Mesendoderm (in vitro differentiated cells): Measurements from ENCODE around the gene TTPAL.

ENCODE experiments used
- DNase-seq: peaks from one replicate; pipeline ENCODE4 v3.0.0; 2013
- H2AK5ac ChIP-seq: 2 replicates; pipeline ENCODE4 v1.6.1; 2013; ENCODE audit warnings: low read length, inconsistent platforms
- H2BK120ac ChIP-seq: 2 replicates; pipeline ENCODE4 v1.6.1; 2013; ENCODE audit warnings: low read depth, mild to moderate bottlenecking, low read length, moderate library complexity, mixed read lengths
- H2BK15ac ChIP-seq: replicated peaks from 2 replicates; pipeline ENCODE4 v1.6.1; 2013; ENCODE audit warnings: low read depth, mild to moderate bottlenecking, moderate library complexity
- H2BK5ac ChIP-seq: 2 replicates; pipeline ENCODE4 v1.6.1; 2013; ENCODE audit warnings: low read length, inconsistent platforms
- H3K18ac ChIP-seq: 2 replicates; pipeline ENCODE4 v1.6.1; 2013; ENCODE audit warnings: mild to moderate bottlenecking, low read length, mixed read lengths
- H3K23ac ChIP-seq: one replicate; pipeline ENCODE4 v1.6.1; 2013; ENCODE audit warnings: low read length
- H3K27ac ChIP-seq: 2 replicates; pipeline ENCODE4 v1.5.1; 2013; ENCODE audit warnings: low read depth, mild to moderate bottlenecking, inconsistent platforms, low read length, moderate library complexity
- H3K27me3 ChIP-seq: 2 replicates; pipeline ENCODE4 v1.6.1; 2013; ENCODE audit warnings: low read length, control low read depth, mild to moderate bottlenecking, inconsistent platforms; ENCODE audit not compliant: insufficient read depth, poor library complexity
- H3K36me3 ChIP-seq: 2 replicates; pipeline ENCODE4 v1.6.1; 2013; ENCODE audit warnings: low read length, inconsistent platforms; ENCODE audit not compliant: control insufficient read depth, insufficient read depth
- H3K4ac ChIP-seq: one replicate; pipeline ENCODE4 v1.6.1; 2013; ENCODE audit warnings: low read depth, mild to moderate bottlenecking, low read length, moderate library complexity
- H3K4me1 ChIP-seq: 2 replicates; pipeline ENCODE4 v1.6.1; 2013; ENCODE audit warnings: low read depth, low read length, inconsistent platforms; ENCODE audit not compliant: control insufficient read depth
- H3K4me2 ChIP-seq: 2 replicates; pipeline ENCODE4 v1.6.1; 2013; ENCODE audit warnings: low read length
- H3K4me3 ChIP-seq: 2 replicates; pipeline ENCODE4 v1.5.1; 2013; ENCODE audit warnings: mild to moderate bottlenecking, low read length
- H3K56ac ChIP-seq: one replicate; pipeline ENCODE4 v1.6.1; 2013; ENCODE audit warnings: low read length
- H3K79me1 ChIP-seq: 2 replicates; pipeline ENCODE4 v1.6.1; 2013; ENCODE audit warnings: low read length, inconsistent platforms
- H3K79me2 ChIP-seq: 2 replicates; pipeline ENCODE4 v1.6.1; 2013; ENCODE audit warnings: mild to moderate bottlenecking, low read length; ENCODE audit not compliant: control insufficient read depth, insufficient read depth
- H3K9ac ChIP-seq: 2 replicates; pipeline ENCODE4 v1.6.1; 2013; ENCODE audit warnings: low read length, inconsistent platforms
- H4K5ac ChIP-seq: one replicate; pipeline ENCODE4 v1.6.1; 2013; ENCODE audit warnings: low read length
- H4K8ac ChIP-seq: one replicate; pipeline ENCODE4 v1.6.1; 2013; ENCODE audit warnings: low read depth, mild to moderate bottlenecking, control low read depth, low read length, moderate library complexity
- WGBS: extraction: QIAGEN DNeasy Blood & Tissue Kit; methylation state at CpG from one replicate; pipeline ENCODE4 v1.1.7; 2013; ENCODE audit warnings: low lambda C conversion rate, missing lambda C conversion rate; ENCODE audit not compliant: insufficient coverage; ENCODE audit errors: extremely low coverage; 5-methylcytosine and 5-hydroxymethylcytosine counted together

TTPAL gene

DNA sequence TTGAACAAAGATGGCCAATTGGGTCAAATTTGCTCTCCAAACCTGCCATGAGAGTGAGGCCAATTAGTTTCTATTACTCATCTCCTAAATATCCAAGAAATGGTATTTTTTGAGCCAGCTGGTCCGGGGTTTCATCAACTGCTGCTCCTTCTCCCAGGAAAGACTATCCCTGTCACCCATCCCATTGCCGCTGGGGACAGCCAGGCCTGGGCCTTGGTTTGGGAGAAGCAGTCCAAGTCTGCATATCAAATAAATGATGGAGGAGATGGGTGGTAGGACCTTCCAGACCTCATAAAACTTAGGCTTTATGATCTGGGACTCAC lies 46.7 kb upstream of the TTPAL start:
- no peak overlapping the region for H2AK5ac ChIP-seq
- H3K4me1 ChIP-seq = no peaks in the 10 kb centered on the region
- no peak overlapping the region for H4K8ac ChIP-seq
- no peak overlapping the region for H2BK15ac ChIP-seq
- H2BK120ac ChIP-seq = no peak overlapping the region
- H3K27me3 ChIP-seq = no peaks in the 10 kb centered on the region
- DNase-seq = no peak
- WGBS = no CpG with 5 or more reads among the region's 2 CpGs
- H3K23ac ChIP-seq = no peak overlapping the region
- H3K4me3 ChIP-seq = no peak overlapping the region
- H2BK5ac ChIP-seq = no peak overlapping the region
- H3K56ac ChIP-seq = no peak overlapping the region
- H4K5ac ChIP-seq = no peak overlapping the region
- no peak overlapping the region for H3K4ac ChIP-seq
- no peaks in the 10 kb centered on the region for H3K79me1 ChIP-seq
- no peak overlapping the region for H3K27ac ChIP-seq
- H3K4me2 ChIP-seq = no peak overlapping the region
- no peak overlapping the region for H3K9ac ChIP-seq
- no peaks in the 10 kb centered on the region for H3K79me2 ChIP-seq
- H3K36me3 ChIP-seq = no peaks in the 10 kb centered on the region
- no peak overlapping the region for H3K18ac ChIP-seq

DNA sequence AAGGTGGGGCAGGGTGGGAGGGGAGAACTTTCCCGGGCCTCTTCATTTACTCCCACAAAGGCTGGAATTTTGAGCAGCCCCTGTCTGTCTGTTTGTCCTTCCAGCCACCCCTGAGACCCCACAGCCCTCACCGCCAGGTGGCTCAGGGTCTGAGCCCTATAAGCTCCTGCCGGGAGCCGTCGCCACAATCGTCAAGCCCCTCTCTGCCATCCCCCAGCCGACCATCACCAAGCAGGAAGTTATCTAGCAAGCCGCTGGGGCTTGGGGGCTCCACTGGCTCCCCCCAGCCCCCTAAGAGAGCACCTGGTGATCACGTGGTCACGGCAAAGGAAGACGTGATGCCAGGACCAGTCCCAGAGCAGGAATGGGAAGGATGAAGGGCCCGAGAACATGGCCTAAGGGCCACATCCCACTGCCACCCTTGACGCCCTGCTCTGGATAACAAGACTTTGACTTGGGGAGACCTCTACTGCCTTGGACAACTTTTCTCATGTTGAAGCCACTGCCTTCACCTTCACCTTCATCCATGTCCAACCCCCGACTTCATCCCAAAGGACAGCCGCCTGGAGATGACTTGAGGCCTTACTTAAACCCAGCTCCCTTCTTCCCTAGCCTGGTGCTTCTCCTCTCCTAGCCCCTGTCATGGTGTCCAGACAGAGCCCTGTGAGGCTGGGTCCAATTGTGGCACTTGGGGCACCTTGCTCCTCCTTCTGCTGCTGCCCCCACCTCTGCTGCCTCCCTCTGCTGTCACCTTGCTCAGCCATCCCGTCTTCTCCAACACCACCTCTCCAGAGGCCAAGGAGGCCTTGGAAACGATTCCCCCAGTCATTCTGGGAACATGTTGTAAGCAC lies 46.0 kb upstream of the TTPAL start:
- no peak overlapping the region for H2BK120ac ChIP-seq
- WGBS = no CpG with 5 or more reads among the region's 17 CpGs
- H3K36me3 ChIP-seq = no peaks in the 10 kb centered on the region
- H3K4ac ChIP-seq = no peak overlapping the region
- no peaks in the 10 kb centered on the region for H3K79me2 ChIP-seq
- H4K5ac ChIP-seq = no peak overlapping the region
- H3K23ac ChIP-seq = no peak overlapping the region
- no peak overlapping the region for H2BK5ac ChIP-seq
- no peak overlapping the region for H3K27ac ChIP-seq
- H3K79me1 ChIP-seq = no peaks in the 10 kb centered on the region
- no peaks in the 10 kb centered on the region for H3K27me3 ChIP-seq
- H3K18ac ChIP-seq = no peak overlapping the region
- H3K4me3 ChIP-seq = no peak overlapping the region
- H3K4me1 ChIP-seq = no peaks in the 10 kb centered on the region
- no peak overlapping the region for H2BK15ac ChIP-seq
- no peak for DNase-seq
- H3K4me2 ChIP-seq = no peak overlapping the region
- H3K56ac ChIP-seq = no peak overlapping the region
- no peak overlapping the region for H2AK5ac ChIP-seq
- H3K9ac ChIP-seq = no peak overlapping the region
- H4K8ac ChIP-seq = no peak overlapping the region

DNA sequence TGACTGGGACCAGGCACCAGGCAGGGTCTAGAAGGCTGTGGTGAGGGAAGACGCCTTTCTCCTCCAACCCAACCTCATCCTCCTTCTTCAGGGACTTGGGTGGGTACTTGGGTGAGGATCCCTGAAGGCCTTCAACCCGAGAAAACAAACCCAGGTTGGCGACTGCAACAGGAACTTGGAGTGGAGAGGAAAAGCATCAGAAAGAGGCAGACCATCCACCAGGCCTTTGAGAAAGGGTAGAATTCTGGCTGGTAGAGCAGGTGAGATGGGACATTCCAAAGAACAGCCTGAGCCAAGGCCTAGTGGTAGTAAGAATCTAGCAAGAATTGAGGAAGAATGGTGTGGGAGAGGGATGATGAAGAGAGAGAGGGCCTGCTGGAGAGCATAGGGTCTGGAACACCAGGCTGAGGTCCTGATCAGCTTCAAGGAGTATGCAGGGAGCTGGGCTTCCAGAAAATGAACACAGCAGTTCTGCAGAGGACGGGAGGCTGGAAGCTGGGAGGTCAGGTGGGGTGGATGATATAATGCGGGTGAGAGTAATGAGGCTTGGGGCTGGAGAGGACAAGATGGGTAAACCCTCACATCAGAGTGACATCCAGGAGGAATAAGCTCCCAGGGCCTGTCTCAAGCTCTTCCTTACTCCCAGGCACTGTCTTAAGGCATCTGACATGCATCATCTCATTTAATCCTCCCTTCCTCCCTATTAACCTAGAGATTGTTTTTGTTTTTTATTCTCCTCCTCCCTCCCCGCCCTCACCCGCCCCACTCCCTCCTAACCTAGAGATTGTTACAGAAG lies 45.2 kb upstream of the TTPAL start:
- Histone ChIP-seq H2BK120ac (no peak overlapping the region), H3K27me3 (no peaks in the 10 kb centered on the region), H3K4me1 (no peaks in the 10 kb centered on the region), H2AK5ac (no peak overlapping the region), H3K4me2 (no peak overlapping the region), H3K79me2 (no peaks in the 10 kb centered on the region), H3K23ac (no peak overlapping the region), H4K8ac (no peak overlapping the region), H2BK15ac (no peak overlapping the region), H3K36me3 (no peaks in the 10 kb centered on the region), H3K18ac (no peak overlapping the region), H3K4ac (no peak overlapping the region), H3K27ac (no peak overlapping the region), H2BK5ac (no peak overlapping the region), H4K5ac (no peak overlapping the region), H3K56ac (no peak overlapping the region), H3K9ac (no peak overlapping the region), H3K4me3 (no peak overlapping the region), H3K79me1 (no peaks in the 10 kb centered on the region)
- no peak for DNase-seq
- WGBS = no CpG with 5 or more reads among the region's 7 CpGs

DNA sequence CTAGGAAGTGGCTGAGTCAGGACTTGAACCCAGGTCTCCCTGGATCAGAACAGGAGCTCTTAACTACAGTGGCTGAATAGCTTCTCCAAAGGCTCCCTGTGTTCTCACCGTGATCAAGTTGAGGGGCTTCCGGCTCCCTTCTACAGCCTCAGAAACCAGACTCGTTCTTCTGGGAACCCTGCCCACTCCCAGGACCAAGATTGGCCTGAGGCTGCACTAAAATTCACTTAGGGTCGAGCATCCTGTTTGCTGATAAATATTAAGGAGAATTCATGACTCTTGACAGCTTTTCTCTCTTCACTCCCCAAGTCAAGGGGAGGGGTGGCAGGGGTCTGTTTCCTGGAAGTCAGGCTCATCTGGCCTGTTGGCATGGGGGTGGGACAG lies 44.6 kb upstream of the TTPAL start:
- no peak overlapping the region for H2BK120ac ChIP-seq
- H4K8ac ChIP-seq = no peak overlapping the region
- H3K23ac ChIP-seq = no peak overlapping the region
- no peak overlapping the region for H2BK15ac ChIP-seq
- H3K27me3 ChIP-seq = no peaks in the 10 kb centered on the region
- no peak overlapping the region for H3K18ac ChIP-seq
- no peak overlapping the region for H2AK5ac ChIP-seq
- H3K27ac ChIP-seq = no peak overlapping the region
- H3K36me3 ChIP-seq = no peaks in the 10 kb centered on the region
- DNase-seq = no peak
- no peaks in the 10 kb centered on the region for H3K79me1 ChIP-seq
- no peak overlapping the region for H3K4ac ChIP-seq
- no CpG with 5 or more reads among the region's 4 CpGs for WGBS
- H3K4me3 ChIP-seq = no peak overlapping the region
- no peak overlapping the region for H4K5ac ChIP-seq
- no peak overlapping the region for H2BK5ac ChIP-seq
- H3K9ac ChIP-seq = no peak overlapping the region
- no peak overlapping the region for H3K56ac ChIP-seq
- no peaks in the 10 kb centered on the region for H3K79me2 ChIP-seq
- H3K4me1 ChIP-seq = no peaks in the 10 kb centered on the region
- H3K4me2 ChIP-seq = no peak overlapping the region

DNA sequence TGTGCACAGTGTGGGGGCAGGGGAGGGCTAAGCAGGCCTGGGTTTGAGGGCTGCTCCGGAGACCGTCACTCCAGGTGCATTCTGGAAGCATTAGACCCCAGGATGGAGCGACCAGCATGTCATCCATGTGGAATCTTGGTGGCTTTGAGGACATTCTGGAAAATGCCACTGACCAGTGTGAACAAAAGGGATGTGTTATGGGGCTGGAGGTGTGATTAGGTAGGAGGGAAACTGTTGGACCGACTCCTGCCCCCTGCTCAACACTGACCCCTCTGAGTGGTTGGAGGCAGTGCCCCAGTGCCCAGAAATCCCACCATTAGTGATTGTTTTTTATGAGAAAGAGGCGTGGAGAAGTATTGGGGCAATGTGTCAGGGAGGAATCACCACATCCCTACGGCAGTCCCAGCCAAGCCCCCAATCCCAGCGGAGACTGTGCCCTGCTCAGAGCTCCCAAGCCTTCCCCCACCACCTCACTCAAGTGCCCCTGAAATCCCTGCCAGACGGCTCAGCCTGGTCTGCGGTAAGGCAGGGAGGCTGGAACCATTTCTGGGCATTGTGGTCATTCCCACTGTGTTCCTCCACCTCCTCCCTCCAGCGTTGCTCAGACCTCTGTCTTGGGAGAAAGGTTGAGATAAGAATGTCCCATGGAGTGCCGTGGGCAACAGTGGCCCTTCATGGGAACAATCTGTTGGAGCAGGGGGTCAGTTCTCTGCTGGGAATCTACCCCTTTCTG lies 44.0 kb upstream of the TTPAL start:
- Histone ChIP-seq H4K8ac (no peak overlapping the region), H3K23ac (no peak overlapping the region), H2BK5ac (no peak overlapping the region), H2BK15ac (no peak overlapping the region), H3K27ac (no peak overlapping the region), H3K4me3 (no peak overlapping the region), H3K56ac (no peak overlapping the region), H3K27me3 (no peaks in the 10 kb centered on the region), H3K4me2 (no peak overlapping the region), H3K4me1 (no peaks in the 10 kb centered on the region), H3K79me1 (no peaks in the 10 kb centered on the region), H4K5ac (no peak overlapping the region), H3K18ac (no peak overlapping the region), H2BK120ac (no peak overlapping the region), H3K9ac (no peak overlapping the region), H2AK5ac (no peak overlapping the region), H3K79me2 (no peaks in the 10 kb centered on the region), H3K36me3 (no peaks in the 10 kb centered on the region), H3K4ac (no peak overlapping the region)
- WGBS = no CpG with 5 or more reads among the region's 11 CpGs
- DNase-seq = peak; percentile 22
